Tibial nerve (tissue), 4 donors: ENCODE data around the gene HAUS5. TPM values are rescaled to one million over a fixed set of nuclear protein-coding genes. Genes with fewer than 3 reads are reported as not detected.

Experiments used
- DNase-seq, 2 donors: peaks; one replicate each; pipeline ENCODE4 v3.0.0-alpha.2; 2019; ENCODE audit warnings: low spot score in 2 of 2
- H3K27ac ChIP-seq, 4 donors: fragments of 200-600 bp; sonication (generic) in 3 of 4; one replicate each; pipeline ENCODE4 v1.5.1; 2017 to 2019; ENCODE audit warnings: mild to moderate bottlenecking in 1 of 4
- H3K27me3 ChIP-seq, 2 donors: fragments of 200-600 bp; sonication (generic) in 1 of 2; one replicate each; pipeline versions ENCODE4 v1.5.1 to v1.6.0; 2017 to 2019
- H3K36me3 ChIP-seq, 3 donors: fragments of 200-600 bp; sonication (generic); one replicate each; pipeline ENCODE4 v1.5.1; 2018 to 2019
- H3K4me1 ChIP-seq, 4 donors: fragments of 200-600 bp; sonication (generic) in 3 of 4; one replicate each; pipeline ENCODE4 v1.5.1; 2017 to 2019
- H3K4me3 ChIP-seq, 4 donors: fragments of 200-600 bp; sonication (generic) in 3 of 4; one replicate each; pipeline ENCODE4 v1.5.1; 2017 to 2019; ENCODE audit warnings: mild to moderate bottlenecking in 1 of 4, moderate library complexity in 1 of 4
- H3K9me3 ChIP-seq, 4 donors: fragments of 200-600 bp; sonication (generic) in 3 of 4; one replicate each; pipeline ENCODE4 v1.5.1; 2017 to 2019
- CTCF ChIP-seq, 5 experiments: fragments of 200-600 bp in 3 of 5; fragments of 450-650 bp in 2 of 5; sonication (generic) in 3 of 5; IDR thresholded peaks; one replicate each; pipeline ENCODE4 v1.5.1; 2016 to 2019; ENCODE audit warnings: antibody characterized with exemption in 5 of 5, mild to moderate bottlenecking in 3 of 5, moderate library complexity in 2 of 5
- EP300 ChIP-seq, 2 donors: sonication (generic); formaldehyde crosslinking; IDR thresholded peaks; one replicate each; pipeline ENCODE4 v1.6.1; 2017; ENCODE audit warnings: antibody characterized with exemption in 2 of 2, mild to moderate bottlenecking in 1 of 2
- POLR2A ChIP-seq, 2 donors: fragments of 450-650 bp; IDR thresholded peaks; one replicate each; pipeline ENCODE4 v1.6.1; 2017; ENCODE audit warnings: antibody characterized with exemption in 2 of 2, mild to moderate bottlenecking in 2 of 2, moderate library complexity in 2 of 2
- WGBS, 2 donors: methylation state at CpG; one replicate each; pipeline ENCODE4 v1.1.5; 2018; 5-methylcytosine and 5-hydroxymethylcytosine counted together
- total RNA-seq, 4 donors: library from RNA; depleted of rRNA; stranded (reverse); fragments of >200 nt; gene quantifications; one replicate each; pipeline ENCODE4 v1.1.0, GENCODE V29; 2016

HAUS5 gene
- total RNA-seq, 4 donors from 2014 or later, result 9.8 to 17.1 (median 11.0) TPM

GRCh38 chr19:35644206-35644986 lies 31.9 kb downstream of the HAUS5 start:
- Histone ChIP-seq H3K27me3 (no peaks in the 10 kb centered on the region), H3K36me3 (no peaks in the 10 kb centered on the region), H3K27ac (peak overlapping the region; percentile 45 to 82 (median 78)), H3K4me3 (peak overlapping the region; percentile 33 to 68 (median 68)), H3K9me3 (no peaks in the 10 kb centered on the region), H3K4me1 (peaks cover 0 to 60% (median 14%) of the 10 kb centered on the region in 4 donors)
- peak; percentile 87 to 90 for DNase-seq
- TF ChIP-seq CTCF (IDR thresholded peaks at IDR 0.05), result peak in 1 of 5 experiments; percentile 8
- TF ChIP-seq POLR2A (IDR thresholded peaks at IDR 0.05), result peak in 1 of 2 donors; percentile 34
- TF ChIP-seq EP300 (IDR thresholded peaks at IDR 0.05), result peak in 1 of 2 donors; percentile 39
- 0 to 1% methylated on average over 28 to 60 of the region's 60 CpGs for WGBS, 2 donors

DNA sequence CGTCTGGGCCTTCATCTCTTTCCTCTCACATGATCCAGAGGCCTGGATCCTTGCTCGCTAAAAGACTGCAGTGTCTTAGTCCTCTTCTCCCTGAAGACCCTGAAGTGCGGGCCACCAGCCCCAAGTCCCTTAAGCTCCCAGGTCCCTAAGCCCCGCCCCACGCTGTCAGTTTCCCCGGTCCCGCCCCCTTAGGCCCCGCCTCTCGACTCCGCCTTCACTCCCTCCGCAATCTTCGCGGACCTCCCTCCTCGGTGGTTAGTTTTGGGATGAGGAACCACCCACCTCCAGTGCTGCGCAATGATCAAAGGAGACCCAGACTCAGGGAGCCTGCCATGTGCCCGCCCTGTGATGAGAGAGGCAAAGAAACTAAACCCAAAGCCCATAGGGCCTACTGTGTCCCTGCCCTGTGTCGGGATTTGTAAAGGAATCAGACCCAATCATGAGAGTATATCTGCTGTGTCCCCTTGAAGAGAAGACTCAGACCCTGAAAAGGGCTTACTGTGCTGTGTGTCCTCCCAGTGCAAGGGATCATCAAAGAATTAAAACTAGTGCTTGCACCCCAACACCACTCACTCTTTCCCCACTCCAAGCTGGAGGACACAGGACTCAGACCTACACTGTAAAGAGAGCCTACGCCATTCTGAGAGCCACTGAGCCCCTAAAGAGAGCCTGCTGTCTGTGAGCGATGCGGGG lies 32.6 kb downstream of the HAUS5 start:
- TF ChIP-seq POLR2A (IDR thresholded peaks at IDR 0.05), result no peak
- no peak for TF ChIP-seq CTCF (IDR thresholded peaks at IDR 0.05)
- TF ChIP-seq EP300 (IDR thresholded peaks at IDR 0.05), result no peak
- Histone ChIP-seq H3K36me3 (peaks cover 0 to 5% (median 0%) of the 10 kb centered on the region in 3 donors), H3K27me3 (no peaks in the 10 kb centered on the region), H3K4me1 (peaks cover 0 to 67% (median 17%) of the 10 kb centered on the region in 4 donors), H3K27ac (peak overlapping the region; percentile 45 to 82 (median 78)), H3K9me3 (no peaks in the 10 kb centered on the region), H3K4me3 (peak overlapping the region; percentile 33 to 68 (median 68))
- 11 to 19% methylated on average over 19 to 20 of the region's 20 CpGs for WGBS, 2 donors
- DNase-seq, result peak; percentile 74 to 90

GRCh38 chr19:35645680-35646511 lies 33.4 kb downstream of the HAUS5 start:
- peak overlapping the region in 2 of 4 donors; percentile 75 to 82 for H3K27ac ChIP-seq
- DNase-seq, result no peak
- H3K27me3 ChIP-seq, result no peaks in the 10 kb centered on the region
- no peak for TF ChIP-seq CTCF (IDR thresholded peaks at IDR 0.05)
- no peak for TF ChIP-seq POLR2A (IDR thresholded peaks at IDR 0.05)
- TF ChIP-seq EP300 (IDR thresholded peaks at IDR 0.05), result no peak
- peaks cover 0 to 75% (median 17%) of the 10 kb centered on the region in 4 donors for H3K4me1 ChIP-seq
- peaks cover 0 to 11% (median 0%) of the 10 kb centered on the region in 3 donors for H3K36me3 ChIP-seq
- no peak overlapping the region for H3K4me3 ChIP-seq
- 74 to 78% methylated on average over 7 of the region's 7 CpGs for WGBS, 2 donors
- no peaks in the 10 kb centered on the region for H3K9me3 ChIP-seq

- H3K27ac ChIP-seq, result peak within 1 kb of the TSS; percentile 80 to 93 (median 87)
- 1% methylated on average over 27 to 46 of the region's 46 CpGs for WGBS, 2 donors
- H3K27me3 ChIP-seq, result no peaks in the 10 kb centered on the region
- peaks cover 0 to 35% (median 3%) of the 10 kb centered on the region in 3 donors for H3K36me3 ChIP-seq
- no peaks in the 10 kb centered on the region for H3K9me3 ChIP-seq
- peaks cover 0 to 53% (median 11%) of the 10 kb centered on the region in 4 donors for H3K4me1 ChIP-seq
- peak; percentile 83 to 91 for DNase-seq
- TF ChIP-seq CTCF (IDR thresholded peaks at IDR 0.05), result no peak
- peak in 1 of 2 donors; percentile 83 for TF ChIP-seq EP300 (IDR thresholded peaks at IDR 0.05)
- peak in 1 of 2 donors; percentile 61 for TF ChIP-seq POLR2A (IDR thresholded peaks at IDR 0.05)
- peak within 1 kb of the TSS; percentile 64 to 91 (median 77) for H3K4me3 ChIP-seq
These were observed 35.8 kb downstream of the HAUS5 start, which contains the start of gene COX6B1 for GRCh38 chr19:35648017-35648961. COX6B1 (plus strand) TSS chr19:35648323; CDS start chr19:35651244, 2,921 bp downstream.
